CD4-positive, alpha-beta memory T cell (primary cell): ENCODE results near the gene SOX6. TPM values are rescaled to one million over a fixed set of nuclear protein-coding genes. Genes with fewer than 3 reads are reported as not detected.
"Not testable (repeated sequence)": the region's sequence is repeated elsewhere in the genome, so short reads cannot be mapped to it uniquely, and the experiment has no call there.

Experiments
- CTCF ChIA-PET: fragments of 350-600 bp; sonication (Branson Sonifier 250); formaldehyde crosslinking; loops from one replicate; lab custom pipeline; 2021; ENCODE audit warnings: inconsistent platforms; ENCODE audit not compliant: partially characterized antibody; lab: Charles Lee
- POLR2A ChIA-PET: fragments of 350-600 bp; sonication (Branson Sonifier 250); formaldehyde crosslinking; loops from one replicate; lab custom pipeline; 2021; ENCODE audit not compliant: partially characterized antibody; lab: Charles Lee
- DNase-seq, 5 donors: peaks; one replicate each; pipeline versions ENCODE4 v3.0.0 to v3.0.0-alpha.2; 2020 to 2022; ENCODE audit warnings: mixed read lengths in 1 of 5
- H3K27ac ChIP-seq: one replicate; pipeline ENCODE4 v1.7.0; 2013; ENCODE audit warnings: low read depth, low read length
- H3K27me3 ChIP-seq: 2 replicates; pipeline ENCODE4 v1.7.0; 2013; ENCODE audit warnings: mild to moderate bottlenecking, low read length, moderate library complexity; ENCODE audit not compliant: insufficient read depth
- H3K36me3 ChIP-seq: 2 replicates; pipeline ENCODE4 v1.7.0; 2013; ENCODE audit warnings: mild to moderate bottlenecking, low read length, moderate library complexity; ENCODE audit not compliant: insufficient read depth
- H3K4me1 ChIP-seq: 2 replicates; pipeline ENCODE4 v1.7.0; 2013; ENCODE audit warnings: mild to moderate bottlenecking, low read length, moderate library complexity; ENCODE audit not compliant: insufficient read depth
- H3K4me3 ChIP-seq, 2 donors: one replicate each; pipeline ENCODE4 v1.7.0; 2013; ENCODE audit warnings: low read length in 2 of 2, mild to moderate bottlenecking in 1 of 2
- H3K9me3 ChIP-seq, 2 donors: one replicate each; pipeline ENCODE4 v1.7.0; 2013; ENCODE audit warnings: low read length in 2 of 2, control low read depth in 1 of 2; ENCODE audit not compliant: control insufficient read depth in 1 of 2
- H3K27ac Mint-ChIP-seq, 7 donors: one replicate each; pipeline ENCODE4 v1.8.0; 2020 to 2021; ENCODE audit warnings: mixed read lengths in 7 of 7, mild to moderate bottlenecking in 6 of 7, inconsistent platforms in 3 of 7, moderate library complexity in 3 of 7
- H3K27me3 Mint-ChIP-seq, 2 donors: one replicate each; pipeline ENCODE4 v1.8.0; 2020 to 2021; ENCODE audit warnings: mixed read lengths in 2 of 2
- H3K36me3 Mint-ChIP-seq, 2 donors: one replicate each; pipeline ENCODE4 v1.8.0; 2020 to 2021; ENCODE audit warnings: mixed read lengths in 2 of 2, inconsistent platforms in 1 of 2, mild to moderate bottlenecking in 1 of 2
- H3K4me1 Mint-ChIP-seq, 4 donors: one replicate each; pipeline ENCODE4 v1.8.0; 2020 to 2021; ENCODE audit warnings: mixed read lengths in 4 of 4, mild to moderate bottlenecking in 1 of 4
- H3K4me3 Mint-ChIP-seq, 8 donors: one replicate each; pipeline ENCODE4 v1.8.0; 2020 to 2021; ENCODE audit warnings: mixed read lengths in 8 of 8, mild to moderate bottlenecking in 7 of 8, moderate library complexity in 6 of 8, inconsistent platforms in 3 of 8
- H3K9me3 Mint-ChIP-seq, 8 donors: one replicate each; pipeline ENCODE4 v1.8.0; 2020 to 2021; ENCODE audit warnings: mixed read lengths in 8 of 8, mild to moderate bottlenecking in 5 of 8, inconsistent platforms in 3 of 8, moderate library complexity in 1 of 8
- intact Hi-C: fragments of 100-400 bp; cut with micrococcal nuclease; formaldehyde crosslinking; loops from one replicate; pipeline ENCODE4 v1.15.1; 2023
- polyA plus RNA-seq, 2 donors: library from polyadenylated mRNA; unstranded; fragments of 300-500 nt; fragmentation: Illumina TruSeq; gene quantifications; one replicate each; pipeline ENCODE4 v1.2.3, GENCODE V29; 2021
- total RNA-seq, 2 experiments: library from RNA; stranded (reverse); gene quantifications; one replicate each; pipeline ENCODE4 v1.2.3, GENCODE V29; 2021

SOX6 gene
- total and polyA plus RNA-seq, 4 experiments from 2014 or later = not detected

- H3K36me3 ChIP-seq, H3K27me3 ChIP-seq, H3K9me3 ChIP-seq, H3K27ac Mint-ChIP-seq, H3K4me1 ChIP-seq, H3K36me3 Mint-ChIP-seq, intact Hi-C loops, H3K27me3 Mint-ChIP-seq, H3K4me3 ChIP-seq, H3K27ac ChIP-seq, POLR2A ChIA-PET, CTCF ChIA-PET, H3K4me3 Mint-ChIP-seq, H3K9me3 Mint-ChIP-seq, DNase-seq, H3K4me1 Mint-ChIP-seq: not testable (repeated sequence)
Observed at GRCh38 chr11:16067268-16067667, 289.1 kb downstream of the SOX6 start.

- Histone ChIP-seq H3K9me3 (no peaks in the 10 kb centered on the region), H3K27ac (no peak overlapping the region), H3K36me3 (no peaks in the 10 kb centered on the region), H3K4me3 (no peak overlapping the region), H3K4me1 (no peaks in the 10 kb centered on the region), H3K27me3 (no peaks in the 10 kb centered on the region)
- H3K4me1 Mint-ChIP-seq = no peaks in the 10 kb centered on the region
- H3K9me3 Mint-ChIP-seq = peaks cover 0 to 8% (median 5%) of the 10 kb centered on the region in 8 donors
- intact Hi-C loops = no loop called here
- ChIA-PET CTCF (no interaction called here), POLR2A (no interaction called here)
- DNase-seq = no peak
- H3K4me3 Mint-ChIP-seq = no peak overlapping the region
- no peaks in the 10 kb centered on the region for H3K27me3 Mint-ChIP-seq
- no peaks in the 10 kb centered on the region for H3K36me3 Mint-ChIP-seq
- H3K27ac Mint-ChIP-seq = no peak overlapping the region
Observed at GRCh38 chr11:16059332-16059731, 297.0 kb downstream of the SOX6 start.

GRCh38 chr11:16058671-16059070 lies 297.7 kb downstream of the SOX6 start:
- H3K36me3 Mint-ChIP-seq = no peaks in the 10 kb centered on the region
- Histone ChIP-seq H3K9me3 (no peaks in the 10 kb centered on the region), H3K36me3 (no peaks in the 10 kb centered on the region), H3K27me3 (no peaks in the 10 kb centered on the region), H3K4me1 (no peaks in the 10 kb centered on the region), H3K4me3 (no peak overlapping the region), H3K27ac (no peak overlapping the region)
- H3K9me3 Mint-ChIP-seq = peaks cover 0 to 8% (median 5%) of the 10 kb centered on the region in 8 donors
- no peak overlapping the region for H3K4me3 Mint-ChIP-seq
- CTCF ChIA-PET = no interaction called here
- intact Hi-C loops = no loop called here
- H3K27me3 Mint-ChIP-seq = no peaks in the 10 kb centered on the region
- H3K27ac Mint-ChIP-seq = no peak overlapping the region
- H3K4me1 Mint-ChIP-seq = no peaks in the 10 kb centered on the region
- POLR2A ChIA-PET = no interaction called here
- no peak for DNase-seq

- intact Hi-C loops = no loop called here
- Mint-ChIP-seq H3K9me3 (peaks cover 0 to 3% (median under 1%) of the 10 kb centered on the region in 8 donors), H3K27ac (no peak overlapping the region), H3K27me3 (no peaks in the 10 kb centered on the region), H3K4me3 (no peak overlapping the region), H3K4me1 (no peaks in the 10 kb centered on the region), H3K36me3 (no peaks in the 10 kb centered on the region)
- ChIA-PET POLR2A (no interaction called here), CTCF (no interaction called here)
- Histone ChIP-seq H3K36me3 (no peaks in the 10 kb centered on the region), H3K4me3 (no peak overlapping the region), H3K9me3 (no peaks in the 10 kb centered on the region), H3K27me3 (no peaks in the 10 kb centered on the region), H3K4me1 (no peaks in the 10 kb centered on the region), H3K27ac (no peak overlapping the region)
- no peak for DNase-seq
Observed at GRCh38 chr11:16052750-16053149, 303.6 kb downstream of the SOX6 start.

- intact Hi-C loops = no loop called here
- Histone ChIP-seq H3K27me3 (no peaks in the 10 kb centered on the region), H3K9me3 (no peaks in the 10 kb centered on the region), H3K4me3 (no peak overlapping the region), H3K27ac (no peak overlapping the region), H3K36me3 (no peaks in the 10 kb centered on the region), H3K4me1 (no peaks in the 10 kb centered on the region)
- Mint-ChIP-seq H3K9me3 (peaks cover 0 to 3% (median under 1%) of the 10 kb centered on the region in 8 donors), H3K27me3 (no peaks in the 10 kb centered on the region), H3K4me3 (no peak overlapping the region), H3K4me1 (no peaks in the 10 kb centered on the region), H3K36me3 (no peaks in the 10 kb centered on the region), H3K27ac (no peak overlapping the region)
- POLR2A ChIA-PET = no interaction called here
- CTCF ChIA-PET = no interaction called here
- DNase-seq = no peak
Observed at GRCh38 chr11:16049611-16050010, 306.7 kb downstream of the SOX6 start.

GRCh38 chr11:16047073-16047472 lies 309.3 kb downstream of the SOX6 start:
- no peak overlapping the region for H3K4me3 ChIP-seq
- no peak overlapping the region for H3K27ac Mint-ChIP-seq
- H3K9me3 Mint-ChIP-seq = peaks cover 0 to 2% (median under 1%) of the 10 kb centered on the region in 8 donors
- no peaks in the 10 kb centered on the region for H3K27me3 Mint-ChIP-seq
- no peak overlapping the region for H3K4me3 Mint-ChIP-seq
- H3K4me1 ChIP-seq = no peaks in the 10 kb centered on the region
- no peaks in the 10 kb centered on the region for H3K4me1 Mint-ChIP-seq
- intact Hi-C loops = no loop called here
- no peak overlapping the region for H3K27ac ChIP-seq
- H3K36me3 Mint-ChIP-seq = no peaks in the 10 kb centered on the region
- no peaks in the 10 kb centered on the region for H3K27me3 ChIP-seq
- ChIA-PET CTCF (no interaction called here), POLR2A (no interaction called here)
- peak in 1 of 5 donors; percentile 23 for DNase-seq
- no peaks in the 10 kb centered on the region for H3K9me3 ChIP-seq
- no peaks in the 10 kb centered on the region for H3K36me3 ChIP-seq

- H3K9me3 ChIP-seq = no peaks in the 10 kb centered on the region
- no peak overlapping the region for H3K27ac ChIP-seq
- H3K4me1 ChIP-seq = no peaks in the 10 kb centered on the region
- H3K27ac Mint-ChIP-seq = no peak overlapping the region
- ChIA-PET CTCF (no interaction called here), POLR2A (no interaction called here)
- no peaks in the 10 kb centered on the region for H3K27me3 Mint-ChIP-seq
- peaks cover 0 to 2% (median 0%) of the 10 kb centered on the region in 8 donors for H3K9me3 Mint-ChIP-seq
- no peaks in the 10 kb centered on the region for H3K27me3 ChIP-seq
- intact Hi-C loops = no loop called here
- H3K36me3 Mint-ChIP-seq = no peaks in the 10 kb centered on the region
- H3K4me3 Mint-ChIP-seq = no peak overlapping the region
- H3K4me3 ChIP-seq = no peak overlapping the region
- H3K4me1 Mint-ChIP-seq = no peaks in the 10 kb centered on the region
- DNase-seq = no peak
- no peaks in the 10 kb centered on the region for H3K36me3 ChIP-seq
Observed at GRCh38 chr11:16043617-16044016, 312.7 kb downstream of the SOX6 start.

GRCh38 chr11:16041207-16041606 lies 315.1 kb downstream of the SOX6 start:
- ChIA-PET CTCF (no interaction called here), POLR2A (no interaction called here)
- Mint-ChIP-seq H3K27me3 (no peaks in the 10 kb centered on the region), H3K4me3 (no peak overlapping the region), H3K27ac (no peak overlapping the region), H3K36me3 (no peaks in the 10 kb centered on the region), H3K4me1 (no peaks in the 10 kb centered on the region), H3K9me3 (peaks cover 0 to 2% (median 0%) of the 10 kb centered on the region in 8 donors)
- no peak for DNase-seq
- Histone ChIP-seq H3K4me3 (no peak overlapping the region), H3K27me3 (no peaks in the 10 kb centered on the region), H3K27ac (no peak overlapping the region), H3K4me1 (no peaks in the 10 kb centered on the region), H3K36me3 (no peaks in the 10 kb centered on the region), H3K9me3 (no peaks in the 10 kb centered on the region)
- intact Hi-C loops = no loop called here
